Esophagus squamous epithelium (tissue), 4 donors: ENCODE results near the gene ZSWIM5.

ENCODE experiments used
- POLR2A ChIP-seq, 4 donors: fragments of 450-650 bp; IDR thresholded peaks; one replicate each; pipeline ENCODE4 v1.6.1; 2017; ENCODE audit warnings: antibody characterized with exemption in 4 of 4, mild to moderate bottlenecking in 4 of 4, moderate library complexity in 3 of 4
- TF ChIP-seq, protein P1 (sequence below), 6 experiments: fragments of 450-650 bp in 4 of 6; fragments of 200-600 bp in 2 of 6; sonication (generic) in 2 of 6; IDR thresholded peaks; one replicate each; pipeline ENCODE4 v1.5.1; 2016 to 2019; ENCODE audit warnings: antibody characterized with exemption in 6 of 6, mild to moderate bottlenecking in 4 of 6, moderate library complexity in 4 of 6

DNA sequence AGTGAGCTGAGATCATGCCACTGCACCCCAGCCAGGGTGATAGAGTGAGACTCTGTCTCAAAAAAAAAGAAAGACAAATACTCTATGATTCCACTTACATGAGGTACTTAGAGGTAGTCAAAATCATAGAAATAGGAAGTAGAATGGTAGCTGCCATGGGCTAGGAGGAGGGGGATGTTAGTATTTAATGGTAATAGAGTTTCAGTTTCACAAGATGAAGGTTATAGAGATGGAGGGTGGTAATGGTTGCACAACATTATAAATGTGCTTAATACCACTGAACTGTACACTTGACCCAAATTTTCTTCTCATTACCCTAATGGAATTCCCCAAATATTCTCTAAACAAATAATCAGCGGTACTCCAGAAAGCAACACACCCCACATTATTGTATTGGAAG lies 232.8 kb downstream of the ZSWIM5 start:
- TF ChIP-seq, protein P1, sequence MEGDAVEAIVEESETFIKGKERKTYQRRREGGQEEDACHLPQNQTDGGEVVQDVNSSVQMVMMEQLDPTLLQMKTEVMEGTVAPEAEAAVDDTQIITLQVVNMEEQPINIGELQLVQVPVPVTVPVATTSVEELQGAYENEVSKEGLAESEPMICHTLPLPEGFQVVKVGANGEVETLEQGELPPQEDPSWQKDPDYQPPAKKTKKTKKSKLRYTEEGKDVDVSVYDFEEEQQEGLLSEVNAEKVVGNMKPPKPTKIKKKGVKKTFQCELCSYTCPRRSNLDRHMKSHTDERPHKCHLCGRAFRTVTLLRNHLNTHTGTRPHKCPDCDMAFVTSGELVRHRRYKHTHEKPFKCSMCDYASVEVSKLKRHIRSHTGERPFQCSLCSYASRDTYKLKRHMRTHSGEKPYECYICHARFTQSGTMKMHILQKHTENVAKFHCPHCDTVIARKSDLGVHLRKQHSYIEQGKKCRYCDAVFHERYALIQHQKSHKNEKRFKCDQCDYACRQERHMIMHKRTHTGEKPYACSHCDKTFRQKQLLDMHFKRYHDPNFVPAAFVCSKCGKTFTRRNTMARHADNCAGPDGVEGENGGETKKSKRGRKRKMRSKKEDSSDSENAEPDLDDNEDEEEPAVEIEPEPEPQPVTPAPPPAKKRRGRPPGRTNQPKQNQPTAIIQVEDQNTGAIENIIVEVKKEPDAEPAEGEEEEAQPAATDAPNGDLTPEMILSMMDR (IDR thresholded peaks at IDR 0.05): no peak
- TF ChIP-seq POLR2A (IDR thresholded peaks at IDR 0.05): no peak
